Tibial nerve (tissue), 4 donors: Measurements from ENCODE around the gene THYN1. TPM values are rescaled to one million over a fixed set of nuclear protein-coding genes. Genes with fewer than 3 reads are reported as not detected.

Source experiments
- DNase-seq, 2 donors: peaks; one replicate each; pipeline ENCODE4 v3.0.0-alpha.2; 2019; ENCODE audit warnings: low spot score in 2 of 2
- H3K27ac ChIP-seq, 4 donors: fragments of 200-600 bp; sonication (generic) in 3 of 4; one replicate each; pipeline ENCODE4 v1.5.1; 2017 to 2019; ENCODE audit warnings: mild to moderate bottlenecking in 1 of 4
- H3K27me3 ChIP-seq, 2 donors: fragments of 200-600 bp; sonication (generic) in 1 of 2; one replicate each; pipeline versions ENCODE4 v1.5.1 to v1.6.0; 2017 to 2019
- H3K36me3 ChIP-seq, 3 donors: fragments of 200-600 bp; sonication (generic); one replicate each; pipeline ENCODE4 v1.5.1; 2018 to 2019
- H3K4me1 ChIP-seq, 4 donors: fragments of 200-600 bp; sonication (generic) in 3 of 4; one replicate each; pipeline ENCODE4 v1.5.1; 2017 to 2019
- H3K4me3 ChIP-seq, 4 donors: fragments of 200-600 bp; sonication (generic) in 3 of 4; one replicate each; pipeline ENCODE4 v1.5.1; 2017 to 2019; ENCODE audit warnings: mild to moderate bottlenecking in 1 of 4, moderate library complexity in 1 of 4
- H3K9me3 ChIP-seq, 4 donors: fragments of 200-600 bp; sonication (generic) in 3 of 4; one replicate each; pipeline ENCODE4 v1.5.1; 2017 to 2019
- CTCF ChIP-seq, 5 experiments: fragments of 200-600 bp in 3 of 5; fragments of 450-650 bp in 2 of 5; sonication (generic) in 3 of 5; IDR thresholded peaks; one replicate each; pipeline ENCODE4 v1.5.1; 2016 to 2019; ENCODE audit warnings: antibody characterized with exemption in 5 of 5, mild to moderate bottlenecking in 3 of 5, moderate library complexity in 2 of 5
- EP300 ChIP-seq, 2 donors: sonication (generic); formaldehyde crosslinking; IDR thresholded peaks; one replicate each; pipeline ENCODE4 v1.6.1; 2017; ENCODE audit warnings: antibody characterized with exemption in 2 of 2, mild to moderate bottlenecking in 1 of 2
- POLR2A ChIP-seq, 2 donors: fragments of 450-650 bp; IDR thresholded peaks; one replicate each; pipeline ENCODE4 v1.6.1; 2017; ENCODE audit warnings: antibody characterized with exemption in 2 of 2, mild to moderate bottlenecking in 2 of 2, moderate library complexity in 2 of 2
- WGBS, 2 donors: methylation state at CpG; one replicate each; pipeline ENCODE4 v1.1.5; 2018; 5-methylcytosine and 5-hydroxymethylcytosine counted together
- total RNA-seq, 4 donors: library from RNA; depleted of rRNA; stranded (reverse); fragments of >200 nt; gene quantifications; one replicate each; pipeline ENCODE4 v1.1.0, GENCODE V29; 2016

The THYN1 gene
- total RNA-seq, 4 donors from 2014 or later, result 46.0 to 65.7 (median 53.3) TPM

- Histone ChIP-seq H3K9me3 (no peaks in the 10 kb centered on the region), H3K27me3 (no peaks in the 10 kb centered on the region), H3K4me3 (no peak overlapping the region), H3K4me1 (no peaks in the 10 kb centered on the region), H3K27ac (no peak overlapping the region), H3K36me3 (peaks cover 0 to 53% (median 9%) of the 10 kb centered on the region in 3 donors)
- TF ChIP-seq CTCF (IDR thresholded peaks at IDR 0.05), result no peak
- no peak for TF ChIP-seq EP300 (IDR thresholded peaks at IDR 0.05)
- no peak for TF ChIP-seq POLR2A (IDR thresholded peaks at IDR 0.05)
- DNase-seq, result no peak
- 93 to 96% methylated on average over 9 of the region's 9 CpGs for WGBS, 2 donors
These were observed 53.6 kb downstream of the THYN1 start for GRCh38 chr11:134199531-134199930.

Other genes with a start within 250 kb of the THYN1 start
- 100 to 1,000 TPM in 2 of 4 donors, 10 to 100 TPM in 2; 60.9 to 124 (median 96.5) TPM for gene JAM3, start 184.3 kb downstream of the THYN1 start, total RNA-seq
- 10 to 100 TPM in 2 of 4 donors, 1 to 10 TPM in 2; 8.2 to 14.7 (median 10.3) TPM for gene NCAPD3, start 29.4 kb downstream of the THYN1 start, total RNA-seq
- 10 to 100 TPM; 32.7 to 35.9 (median 33.3) TPM for gene VPS26B, start 28.7 kb downstream of the THYN1 start, total RNA-seq
- gene ACAD8, start 216 bp upstream of the THYN1 start, total RNA-seq, result 10 to 100 TPM; 26.0 to 35.1 (median 30.1) TPM
- not detected for gene GLB1L3, start 23.0 kb upstream of the THYN1 start, total RNA-seq
- gene GLB1L2, start 78.6 kb upstream of the THYN1 start, total RNA-seq, result 1 to 10 TPM; 2.0 to 8.1 (median 5.6) TPM
- 10 to 100 TPM in 2 of 4 donors, 1 to 10 TPM in 2; 6.6 to 18.0 (median 9.1) TPM for gene B3GAT1, start 158.9 kb upstream of the THYN1 start, total RNA-seq